GM18517 (cell line): ENCODE results near the gene CCN6.
"Not testable (repeated sequence)": the region's sequence is repeated elsewhere in the genome, so short reads cannot be mapped to it uniquely, and the experiment has no call there.

Source experiments
- ATAC-seq: cut with Tn5 transposase; IDR thresholded peaks from one replicate; pipeline ENCODE4 v1.9.1; 2021; ENCODE audit warnings: mild to moderate bottlenecking, moderate library complexity; ENCODE audit not compliant: unreplicated experiment

CCN6 gene

GRCh38 chr6:112049026-112049799 lies 4.7 kb upstream of the CCN6 start:
- ATAC-seq, result no peak

- ATAC-seq, result no peak
These were observed 3.9 kb upstream of the CCN6 start for GRCh38 chr6:112049996-112050395.

DNA sequence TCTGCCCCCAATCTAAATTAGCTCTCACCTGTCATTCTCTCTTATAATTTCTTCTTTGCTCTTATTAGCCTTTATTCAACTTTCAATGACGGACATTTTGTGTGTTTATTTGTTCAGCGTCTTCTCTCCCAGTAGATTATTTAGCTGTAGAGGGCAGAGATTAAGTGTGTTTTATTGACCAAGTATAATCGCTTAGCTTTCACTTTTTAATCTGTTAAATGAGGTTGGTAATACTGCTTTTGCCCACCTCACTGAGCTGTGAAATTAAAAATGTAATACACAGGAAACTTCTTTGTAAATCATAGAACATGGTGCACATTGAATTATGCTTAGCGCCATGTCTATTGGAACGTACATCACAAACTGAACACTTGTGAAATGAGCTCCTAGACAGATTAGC lies 3.5 kb upstream of the CCN6 start:
- no peak for ATAC-seq

- ATAC-seq, result not testable (repeated sequence)
These were observed 2.6 kb upstream of the CCN6 start for GRCh38 chr6:112051251-112051740.

GRCh38 chr6:112054555-112055190 lies 769 bp downstream of the CCN6 start:
- ATAC-seq, result no peak

DNA sequence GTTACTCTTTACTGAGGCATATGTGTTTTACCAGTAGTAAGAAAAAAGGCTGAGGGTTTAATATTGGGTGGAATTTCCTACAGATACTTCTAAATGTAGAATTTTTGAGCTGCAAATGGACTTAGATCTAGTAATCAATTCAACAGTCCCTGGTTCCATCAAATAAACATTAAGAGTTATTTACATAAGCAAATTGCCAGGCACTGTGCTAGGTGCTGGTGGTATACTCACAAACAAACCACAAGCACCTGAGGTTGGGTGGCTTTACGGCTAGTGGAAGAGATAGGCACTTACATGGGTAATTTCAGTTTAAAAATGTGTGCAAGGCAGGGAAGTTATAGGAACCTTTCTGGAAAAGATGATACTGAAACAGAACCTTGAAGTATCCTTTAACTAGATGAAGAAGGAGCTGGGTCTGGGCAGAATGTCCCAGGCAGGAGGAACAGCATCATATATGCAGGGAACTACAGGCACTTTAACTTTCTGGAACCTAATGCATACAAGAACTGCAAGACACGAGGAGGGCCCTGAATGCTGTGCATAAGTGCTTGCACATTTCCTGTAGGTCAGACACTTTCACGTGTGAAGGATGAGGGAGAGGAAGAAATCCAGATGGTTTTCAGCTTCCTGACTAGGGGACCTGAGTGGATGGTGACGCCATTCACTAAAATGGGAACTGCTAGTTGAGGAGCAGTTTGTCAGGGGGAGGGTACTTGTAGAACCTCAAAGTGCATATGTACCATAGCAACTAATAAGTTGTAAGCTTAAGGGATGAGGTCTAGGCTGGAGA lies 4.5 kb downstream of the CCN6 start:
- no peak for ATAC-seq

GRCh38 chr6:112061605-112062004 lies 7.7 kb downstream of the CCN6 start:
- ATAC-seq, result no peak

GRCh38 chr6:112062966-112063365 lies 9.1 kb downstream of the CCN6 start:
- no peak for ATAC-seq

DNA sequence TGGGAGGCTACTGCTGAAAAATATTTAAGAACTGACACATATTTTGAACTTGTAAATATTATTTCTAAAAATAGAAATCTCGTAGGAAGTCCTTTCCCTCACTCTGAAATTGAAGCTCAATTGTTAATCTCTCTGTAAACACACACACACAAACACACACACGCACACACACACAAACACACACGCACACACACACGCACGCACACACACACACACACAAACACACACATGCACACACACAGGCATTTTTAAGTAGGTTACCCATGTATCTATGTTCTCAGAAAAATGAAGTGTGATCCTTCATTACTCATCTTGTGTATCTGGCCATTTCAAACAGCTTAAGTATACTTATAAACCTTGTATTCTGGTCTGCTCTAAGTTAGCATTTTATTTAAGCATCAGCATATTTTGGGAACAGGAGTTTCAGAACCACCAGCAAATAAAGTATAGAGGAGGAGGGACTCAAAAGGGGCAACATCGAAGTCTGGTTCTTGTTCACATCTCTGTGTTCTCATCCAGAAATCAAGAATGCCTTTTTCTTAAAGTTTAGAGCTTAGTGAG lies 11.6 kb downstream of the CCN6 start:
- no peak for ATAC-seq

DNA sequence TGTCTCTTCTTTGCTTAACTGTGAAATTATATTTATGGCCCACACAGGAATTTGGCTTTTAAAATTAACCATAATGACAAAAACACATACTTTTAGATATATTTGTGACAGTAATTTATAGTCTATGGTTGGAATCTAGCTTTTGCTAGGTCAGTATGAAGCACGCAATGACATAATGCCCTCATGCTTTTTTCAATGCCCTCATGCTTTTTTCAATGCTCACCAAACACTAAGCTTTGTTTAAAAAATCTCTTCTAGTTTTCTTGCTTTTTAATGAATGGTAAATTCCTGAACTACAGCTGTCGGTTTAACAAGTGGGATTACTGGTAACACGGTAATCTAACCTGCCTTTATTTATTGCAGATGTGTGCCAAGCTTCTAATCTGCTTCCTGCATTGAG lies 12.7 kb downstream of the CCN6 start:
- ATAC-seq, result no peak

DNA sequence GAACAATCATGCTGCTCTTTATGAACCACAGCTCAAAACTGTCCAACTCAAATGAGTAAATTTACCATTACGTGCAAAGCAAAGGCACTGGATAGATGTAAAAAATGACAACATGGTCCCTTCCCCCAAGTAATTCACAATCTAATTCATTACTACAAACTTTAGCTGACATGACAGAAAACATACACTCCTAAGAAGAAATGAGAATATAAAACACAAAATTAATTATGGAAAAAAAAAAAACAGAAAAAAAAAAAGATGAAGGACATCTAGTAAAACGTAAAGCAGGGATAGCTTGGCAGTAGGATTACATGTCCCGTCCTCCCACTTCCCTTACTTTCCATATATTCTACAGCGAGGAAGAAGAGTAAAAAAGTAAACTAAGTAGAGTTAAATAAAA lies 27.7 kb downstream of the CCN6 start:
- ATAC-seq, result no peak

DNA sequence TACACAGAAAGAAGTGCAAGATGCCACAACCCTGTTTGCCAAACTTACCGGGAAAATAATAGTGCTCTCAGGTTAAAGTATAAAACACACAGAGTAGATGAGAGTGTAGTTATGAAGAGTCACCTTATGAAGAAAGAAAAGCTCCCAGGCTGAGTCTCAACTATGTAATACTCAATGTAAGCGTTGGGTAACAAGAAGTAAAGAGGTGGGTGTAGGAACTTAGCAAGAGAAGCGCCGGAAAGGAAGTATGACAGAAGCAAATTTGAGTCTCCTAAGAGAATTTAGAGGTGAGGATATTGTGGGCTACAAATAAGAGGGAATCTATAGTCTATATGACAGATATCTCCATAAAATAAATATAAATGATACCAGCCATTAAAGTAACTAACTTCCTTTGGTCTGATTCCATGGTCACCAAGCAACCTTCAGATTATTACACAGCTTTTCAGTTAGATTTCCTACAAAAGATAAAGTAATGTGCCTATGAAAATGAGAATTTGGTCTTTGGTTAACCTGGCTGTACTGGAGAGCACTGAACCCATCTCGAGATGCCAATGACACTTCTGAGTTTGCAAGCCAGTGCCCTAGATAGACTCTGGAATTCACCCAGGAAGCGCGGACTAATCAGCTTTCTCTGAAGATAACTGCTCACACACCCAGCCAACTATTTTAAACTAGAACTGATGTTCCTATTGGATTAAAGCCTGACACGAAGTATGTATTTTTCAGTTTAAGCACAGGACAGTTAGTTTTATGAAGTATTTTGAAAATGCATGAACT lies 31.6 kb downstream of the CCN6 start:
- no peak for ATAC-seq

DNA sequence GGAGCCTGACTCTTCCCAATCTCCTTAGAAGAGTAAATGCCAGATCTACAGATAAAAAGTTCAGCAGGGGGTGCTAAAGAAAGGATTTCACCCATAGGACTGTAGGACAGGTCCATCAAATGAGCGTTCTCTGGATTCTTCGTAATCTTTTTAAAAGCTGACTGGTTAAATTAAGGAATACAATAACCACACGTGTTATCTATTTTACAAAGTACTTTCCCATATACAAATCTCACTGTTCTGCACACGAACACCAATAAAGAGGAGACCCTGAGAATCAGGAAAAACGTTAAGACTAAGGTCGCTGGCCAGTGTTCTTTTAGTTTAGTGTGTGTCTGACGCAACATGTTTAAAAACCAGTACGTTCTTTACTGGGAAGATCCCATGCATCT lies 32.8 kb downstream of the CCN6 start:
- ATAC-seq, result peak; percentile 28

DNA sequence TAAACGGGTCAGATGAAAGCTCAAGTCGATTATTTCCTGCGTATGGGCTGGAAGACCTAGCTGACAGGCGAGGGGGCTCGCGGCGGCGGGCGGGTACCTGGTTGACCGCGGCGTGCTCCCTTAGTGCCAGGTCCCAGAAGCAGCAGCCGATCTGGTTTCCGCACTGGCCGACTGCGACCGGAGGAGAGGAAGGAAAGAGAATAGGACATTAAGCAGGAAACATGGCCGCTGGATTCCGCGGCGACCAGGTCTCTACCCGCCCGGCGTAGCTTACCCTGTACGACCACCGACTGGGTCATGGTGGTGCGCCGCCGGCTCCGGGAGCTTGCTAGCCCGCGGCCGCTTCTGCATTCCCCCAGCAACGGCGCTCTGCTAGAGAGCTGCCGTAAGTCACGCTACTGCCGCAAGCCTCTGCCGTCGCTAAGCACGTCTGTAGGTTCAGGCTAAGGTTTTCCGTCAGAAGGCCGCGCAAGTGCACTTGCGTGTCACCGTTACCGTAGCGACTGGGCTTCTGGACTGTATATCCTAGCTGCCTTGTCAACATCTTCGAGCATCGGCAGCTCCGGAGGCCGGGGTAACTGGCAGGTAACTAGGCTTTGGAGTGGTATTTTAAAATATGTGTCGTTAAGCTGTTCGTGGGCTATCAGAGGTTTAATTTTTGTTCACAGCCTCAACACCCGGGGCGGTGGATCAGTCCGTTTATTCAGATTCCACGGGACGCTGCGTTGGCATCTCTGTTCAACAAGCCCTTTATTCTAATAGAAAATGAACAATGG lies 33.4 kb downstream of the CCN6 start, which contains the start of the genes FAM229B and TUBE1:
Gene FAM229B, plus strand, starts transcription at position 456 of the 776 bp plus-strand sequence. CDS start 11,693 bp downstream, outside the sequence.
Gene TUBE1, minus strand, starts transcription at position 347 of the 776 bp plus-strand sequence. Its CDS starts 48 bp downstream, at position 299.
- peak; percentile 98 for ATAC-seq

DNA sequence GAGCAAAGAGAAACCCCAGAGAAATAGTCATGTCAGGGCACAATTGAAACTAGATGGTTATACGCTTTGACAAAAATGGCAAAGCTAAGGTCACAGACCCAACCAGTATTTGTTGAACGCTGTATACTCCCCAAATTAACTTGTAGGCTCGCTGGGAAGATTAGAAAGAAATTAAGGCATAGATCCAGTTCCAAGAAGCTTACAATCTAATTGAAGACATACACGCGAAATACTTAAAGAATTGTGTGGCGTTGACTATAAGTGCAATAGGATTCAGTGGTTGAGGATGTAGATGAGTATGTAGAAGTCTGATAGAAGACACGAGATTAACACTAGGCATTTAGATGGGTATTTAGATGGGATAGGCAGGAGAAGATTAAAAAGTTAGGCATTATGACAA lies 34.0 kb downstream of the CCN6 start:
- no peak for ATAC-seq

DNA sequence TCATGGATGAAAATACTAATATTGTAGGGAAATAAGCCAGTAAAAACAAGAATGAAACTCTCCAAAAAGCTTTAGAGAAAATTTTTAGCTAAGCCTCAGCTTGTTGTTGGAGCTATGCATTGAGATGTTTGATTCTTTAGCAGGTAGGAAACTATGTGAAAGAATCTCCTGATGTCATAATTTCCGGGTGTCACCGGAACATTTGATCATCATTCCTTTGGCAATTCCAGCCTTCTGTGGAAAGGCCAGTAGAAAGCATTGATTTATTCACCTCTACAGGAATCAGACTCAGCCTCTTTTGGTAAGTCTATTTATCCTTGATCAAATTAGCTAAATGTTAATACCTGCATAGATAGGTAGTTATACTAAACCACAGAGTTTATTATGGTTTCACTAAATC lies 43.0 kb downstream of the CCN6 start:
- ATAC-seq, result no peak

- no peak for ATAC-seq
These were observed 46.7 kb downstream of the CCN6 start for GRCh38 chr6:112100561-112100960.

- not testable (repeated sequence) for ATAC-seq
These were observed 52.1 kb downstream of the CCN6 start for GRCh38 chr6:112106026-112106425.

DNA sequence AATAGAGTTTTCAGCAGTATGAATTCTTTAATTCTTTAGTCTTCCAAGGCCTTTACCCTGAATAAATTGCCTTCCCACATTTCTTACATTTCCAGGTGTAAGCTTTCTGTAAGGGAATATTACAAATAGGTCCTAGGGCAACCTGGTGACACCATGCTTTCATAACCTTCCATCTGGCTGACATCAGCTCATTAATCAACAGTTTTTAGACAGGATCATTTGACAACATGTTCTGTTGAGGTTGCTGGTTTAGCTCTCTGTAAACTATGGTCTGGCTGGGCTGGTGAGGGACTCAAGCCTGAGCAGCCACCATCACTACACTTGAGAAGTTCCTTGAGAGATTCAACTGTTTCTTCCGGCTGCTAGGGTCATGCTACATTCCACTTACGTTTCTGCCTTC lies 52.7 kb downstream of the CCN6 start:
- no peak for ATAC-seq

DNA sequence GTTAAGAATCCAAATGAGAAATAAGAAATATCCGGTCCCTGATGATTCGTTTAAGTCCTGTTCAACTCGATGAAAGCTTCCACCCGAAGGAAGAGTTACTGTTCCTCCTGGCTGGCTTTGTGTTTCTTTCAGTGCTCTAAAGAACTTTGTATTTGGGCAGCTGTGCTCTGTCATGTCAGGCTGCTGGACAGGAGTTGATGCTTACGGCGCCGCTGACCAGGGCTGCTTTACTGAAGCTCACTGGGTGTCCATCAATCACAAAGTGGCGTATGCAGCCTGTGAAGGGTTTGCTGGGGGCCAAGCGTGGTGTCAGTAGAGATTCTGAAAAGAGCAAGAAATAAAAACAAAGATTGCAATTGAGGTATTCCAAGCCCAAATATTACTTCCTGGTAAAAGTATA lies 55.4 kb downstream of the CCN6 start:
- no peak for ATAC-seq
